HG03039 (cell line): ENCODE measurements around the gene SCAMP2.
"Not testable (repeated sequence)": the region's sequence is repeated elsewhere in the genome, so short reads cannot be mapped to it uniquely, and the experiment has no call there.

Experiments
- ATAC-seq: cut with Tn5 transposase; IDR thresholded peaks from one replicate; pipeline ENCODE4 v1.9.1; 2021; ENCODE audit warnings: mild to moderate bottlenecking, moderate library complexity; ENCODE audit not compliant: unreplicated experiment

Gene SCAMP2

DNA sequence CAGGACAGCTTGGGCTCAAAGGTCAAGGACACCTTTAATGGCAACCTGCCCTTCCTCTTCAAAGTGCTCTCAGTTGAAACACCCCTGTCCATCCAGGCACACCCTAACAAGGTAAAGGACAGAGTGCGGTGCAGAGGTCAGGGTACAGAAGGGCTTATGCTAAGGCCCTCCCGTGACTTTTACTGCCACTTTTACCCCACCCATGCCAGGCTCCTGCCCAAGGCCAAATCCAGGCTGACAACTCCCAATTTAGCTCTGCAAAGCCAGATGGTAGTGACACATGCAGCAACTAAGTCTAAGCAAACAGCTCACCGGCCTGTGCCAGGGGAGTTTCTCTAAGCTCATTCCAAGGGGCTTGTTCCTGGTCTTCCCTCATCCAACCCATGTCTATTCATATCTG lies 18.3 kb upstream of the SCAMP2 start:
- no peak for ATAC-seq

DNA sequence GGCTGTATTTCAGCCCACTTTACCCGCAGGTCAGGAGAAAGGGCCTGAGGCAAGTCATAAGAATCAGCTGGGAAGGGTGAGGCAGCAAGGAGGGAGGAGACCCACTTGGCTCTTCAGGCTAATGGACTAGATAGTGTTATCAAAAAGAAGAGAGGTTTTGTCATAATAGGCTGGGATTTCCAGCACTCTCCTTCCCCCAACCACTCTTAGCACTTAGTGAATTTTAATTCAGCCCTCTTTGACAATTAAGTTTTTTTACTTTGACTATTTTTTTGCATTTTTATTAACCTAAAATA lies 17.4 kb upstream of the SCAMP2 start:
- ATAC-seq: no peak

DNA sequence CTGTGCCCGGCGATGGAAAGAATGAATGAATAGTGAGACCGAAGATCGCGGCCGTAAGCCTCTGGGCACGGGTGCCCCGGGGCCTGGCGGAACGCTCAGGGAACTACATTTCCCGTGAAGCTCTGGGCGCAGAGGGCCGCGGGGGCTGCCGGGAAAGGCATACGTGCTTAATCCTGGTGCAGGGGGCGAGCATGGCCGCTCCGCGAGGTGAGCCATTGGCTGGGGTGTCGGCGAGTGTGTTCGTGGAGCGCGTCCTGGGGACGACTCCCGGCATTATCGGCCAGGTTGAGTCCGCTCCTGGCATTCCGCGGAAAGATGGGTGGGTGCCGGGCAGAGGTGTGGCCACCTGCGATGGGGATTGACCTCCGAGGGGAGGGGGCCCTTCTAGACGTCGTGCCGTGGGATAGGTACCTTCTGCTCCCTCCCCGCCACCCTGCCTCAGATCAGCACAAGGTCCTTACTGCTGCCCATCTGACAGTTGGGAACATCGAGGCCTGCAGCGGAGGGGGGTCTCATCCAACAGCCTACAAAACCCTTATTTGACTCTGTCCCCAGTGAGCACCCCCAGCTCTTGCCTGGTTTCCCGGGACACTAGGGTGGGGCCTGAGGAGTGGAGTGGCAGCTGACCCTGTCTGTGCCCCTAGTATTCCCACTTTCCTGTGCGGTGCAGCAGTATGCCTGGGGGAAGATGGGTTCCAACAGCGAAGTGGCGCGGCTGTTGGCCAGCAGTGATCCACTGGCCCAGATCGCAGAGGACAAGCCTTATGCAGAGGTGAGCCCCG lies 16.9 kb upstream of the SCAMP2 start, which contains the start of gene MPI:
Gene MPI, plus strand, starts transcription at position 160 of the 782 bp plus-strand sequence. Its CDS starts 32 bp downstream, at position 192.
- peak; percentile 55 for ATAC-seq

DNA sequence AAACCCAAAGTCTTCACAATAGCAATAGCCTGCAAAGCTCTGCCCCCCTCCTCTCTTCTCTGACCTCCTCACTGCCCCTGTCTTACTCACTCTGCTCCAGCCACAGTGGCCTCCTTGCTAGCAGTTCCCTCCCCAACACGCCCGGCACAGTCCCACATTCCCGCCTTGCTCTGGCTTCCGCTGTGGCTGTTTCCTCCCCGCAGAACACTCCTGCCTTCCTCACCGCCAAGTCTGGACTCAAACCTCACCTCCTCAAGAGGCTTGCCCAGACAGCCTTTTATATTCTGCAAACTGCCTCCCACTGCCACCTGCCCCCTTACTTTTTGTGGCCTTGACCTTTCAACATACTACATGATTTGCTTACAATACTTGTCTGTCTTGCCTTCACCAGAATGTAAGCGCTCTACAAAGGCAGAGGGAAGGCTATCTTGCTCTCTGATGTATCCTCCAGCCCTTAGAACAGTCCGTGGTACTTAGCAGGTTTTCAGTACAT lies 16.3 kb upstream of the SCAMP2 start:
- ATAC-seq: peak; percentile 12

DNA sequence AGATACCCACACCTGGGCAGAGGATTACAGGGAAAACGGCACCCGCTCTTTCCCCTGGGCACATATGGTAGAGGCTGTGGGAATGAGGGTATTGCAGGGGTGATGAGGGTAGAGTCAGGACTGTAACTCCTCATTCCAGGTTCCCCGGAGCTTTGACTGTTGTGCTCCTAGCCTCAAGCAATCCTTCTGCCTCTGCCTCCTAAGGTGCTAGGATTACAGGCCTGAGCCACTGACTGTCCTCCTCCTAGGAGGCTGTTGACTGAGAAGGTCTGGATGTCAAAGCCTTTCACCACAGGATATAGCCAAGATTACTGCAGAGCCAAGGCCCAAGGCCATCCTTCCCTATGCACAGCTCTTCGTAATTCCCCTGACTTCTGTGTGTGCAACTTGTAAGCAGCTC lies 15.6 kb upstream of the SCAMP2 start:
- no peak for ATAC-seq

DNA sequence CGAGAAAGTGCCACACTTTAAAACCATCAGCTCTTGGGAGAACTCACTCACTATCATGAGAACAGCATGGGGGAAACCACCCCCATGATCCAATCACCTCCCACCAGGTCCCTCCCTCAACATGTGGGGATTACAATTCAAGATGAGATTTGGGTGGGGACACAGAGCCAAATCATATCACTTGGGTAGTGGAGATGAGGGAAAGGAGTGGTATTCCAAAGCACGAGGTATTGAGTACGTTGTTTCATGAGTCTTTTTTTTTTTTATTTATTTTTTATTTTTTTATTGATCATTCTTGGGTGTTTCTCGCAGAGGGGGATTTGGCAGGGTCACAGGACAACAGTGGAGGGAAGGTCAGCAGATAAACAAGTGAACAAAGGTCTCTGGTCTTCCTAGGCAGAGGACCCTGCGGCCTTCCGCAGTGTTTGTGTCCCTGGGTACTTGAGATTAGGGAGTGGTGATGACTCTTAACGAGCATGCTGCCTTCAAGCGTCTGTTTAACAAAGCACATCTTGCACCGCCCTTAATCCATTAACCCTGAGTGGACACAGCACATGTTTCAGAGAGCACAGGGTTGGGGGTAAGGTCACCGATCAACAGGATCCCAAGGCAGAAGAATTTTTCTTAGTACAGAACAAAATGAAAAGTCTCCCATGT lies 14.5 kb upstream of the SCAMP2 start:
- not testable (repeated sequence) for ATAC-seq

DNA sequence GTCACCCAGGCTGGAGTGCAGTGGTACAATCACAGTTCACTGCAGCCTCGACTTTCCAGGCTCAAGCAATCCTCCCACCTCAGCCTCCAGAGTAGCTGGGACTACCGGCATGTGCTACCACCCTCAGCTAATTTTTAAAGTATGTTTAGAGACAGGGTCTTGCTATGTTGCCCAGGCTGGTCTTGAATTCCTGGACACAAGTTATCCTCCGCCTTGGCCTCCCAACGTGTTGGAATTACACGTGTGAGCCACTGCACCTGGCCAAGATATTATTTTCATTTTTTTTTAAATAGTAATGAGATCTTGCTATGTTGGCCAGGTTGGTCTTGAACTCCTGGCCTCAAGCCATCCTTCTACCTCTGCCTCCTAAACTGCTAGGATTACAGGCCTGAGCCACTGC lies 12.3 kb upstream of the SCAMP2 start:
- ATAC-seq: no peak

DNA sequence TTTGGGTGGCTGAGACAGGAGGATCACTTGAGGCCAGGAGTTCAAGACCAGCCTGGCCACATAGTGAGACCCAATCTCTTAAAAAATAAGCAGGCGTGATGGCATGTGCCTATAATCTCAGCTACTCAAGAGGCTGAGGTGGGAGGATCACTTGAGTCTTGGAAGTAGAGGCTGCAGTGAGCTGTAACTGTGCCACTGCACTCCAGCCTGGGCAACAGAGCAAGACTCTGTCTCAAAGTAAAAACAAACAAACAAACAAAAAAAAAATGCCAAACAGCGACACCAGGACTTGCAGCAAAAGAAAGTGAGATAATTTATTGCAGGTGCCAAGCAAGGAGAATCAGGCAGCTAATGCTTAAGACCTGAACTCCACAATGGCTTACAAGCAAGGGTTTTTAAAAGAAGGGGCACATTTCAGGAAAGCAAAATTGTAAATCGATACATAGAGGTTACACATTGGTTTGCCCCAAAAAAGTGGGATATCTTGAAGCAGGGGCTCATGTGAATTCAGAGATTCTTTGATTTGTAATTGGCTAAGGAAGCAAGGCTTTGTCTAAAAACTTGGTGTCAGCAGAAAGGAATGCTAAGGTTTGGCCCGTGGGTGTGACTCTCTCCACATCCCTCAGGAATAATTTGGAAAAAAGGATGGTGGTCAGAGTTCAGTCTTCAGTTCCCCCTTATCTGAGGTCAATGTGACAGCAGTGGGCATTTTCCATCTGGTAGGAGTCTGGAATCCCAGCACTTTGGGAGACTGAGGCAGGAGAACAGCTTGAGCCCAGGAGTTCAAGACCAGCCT lies 11.5 kb upstream of the SCAMP2 start:
- ATAC-seq: no peak

DNA sequence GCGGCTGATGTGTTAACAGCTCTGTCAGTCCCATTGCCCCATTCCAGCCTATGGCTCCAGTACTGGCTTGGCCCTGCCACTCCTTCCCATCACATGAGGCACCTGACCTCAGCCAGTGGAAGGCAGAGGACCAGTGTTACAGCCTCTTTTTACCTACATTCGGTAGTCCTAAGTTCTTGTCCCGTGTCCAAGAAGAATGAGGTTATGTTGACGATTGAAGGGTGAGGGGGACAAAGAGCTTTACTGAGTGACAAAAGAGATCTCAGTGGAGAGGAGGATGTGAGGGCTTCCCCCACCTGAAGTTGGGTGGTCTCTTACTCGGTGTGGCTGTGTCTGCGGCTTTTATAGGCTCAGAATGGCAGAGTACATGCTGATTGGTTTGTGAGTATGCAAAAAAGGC lies 9.4 kb upstream of the SCAMP2 start:
- no peak for ATAC-seq

DNA sequence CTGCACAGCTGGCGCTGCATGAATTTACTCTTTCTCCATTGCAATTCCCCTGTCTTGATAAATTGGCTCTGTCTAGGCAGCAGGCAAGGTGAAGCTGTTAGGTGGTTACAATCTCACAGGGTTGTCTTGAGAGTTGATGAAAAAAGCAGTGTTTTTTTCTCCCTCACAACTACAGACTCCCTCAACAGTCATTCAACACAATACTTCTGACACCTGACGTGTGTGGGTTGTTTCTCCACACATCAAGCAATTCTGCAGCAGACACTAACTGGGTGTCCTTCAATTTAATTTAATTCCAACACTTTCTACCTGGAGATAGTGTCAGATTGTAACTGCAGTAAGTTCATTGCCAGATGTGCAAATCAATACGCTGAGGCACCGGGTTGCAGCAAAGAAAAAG lies 5.1 kb upstream of the SCAMP2 start:
- ATAC-seq: no peak

DNA sequence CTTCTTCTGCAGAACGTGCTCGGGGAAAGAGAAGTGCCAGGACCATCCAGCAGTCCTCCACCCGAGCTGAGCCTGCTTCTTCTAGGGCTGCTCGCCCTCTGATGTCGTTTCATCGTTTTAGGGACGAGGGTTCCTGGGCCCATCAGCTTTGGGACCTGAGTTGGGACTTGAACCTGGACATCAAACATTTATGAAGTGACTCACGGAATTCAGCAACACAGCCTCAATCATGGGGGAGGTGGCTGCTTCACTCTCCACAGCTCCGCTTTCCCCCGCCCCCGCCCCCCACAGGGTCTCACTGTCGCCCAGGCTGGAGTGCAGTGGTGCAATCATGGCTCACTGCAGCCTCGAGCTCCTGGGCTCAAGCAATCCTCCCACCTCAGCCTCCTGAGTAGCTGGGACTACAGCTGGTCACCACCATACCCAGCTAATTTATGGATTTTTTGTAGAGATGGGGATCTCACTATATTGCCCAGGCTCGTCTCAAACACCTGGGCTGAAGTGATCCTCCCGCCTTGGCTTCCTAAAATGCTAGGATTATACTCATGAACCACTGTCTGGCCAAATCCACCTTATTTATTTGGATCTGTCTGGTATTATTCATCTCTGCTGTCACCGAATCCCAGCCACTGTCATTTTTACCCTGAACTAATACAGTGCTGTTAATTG lies 725 bp upstream of the SCAMP2 start:
- no peak for ATAC-seq

DNA sequence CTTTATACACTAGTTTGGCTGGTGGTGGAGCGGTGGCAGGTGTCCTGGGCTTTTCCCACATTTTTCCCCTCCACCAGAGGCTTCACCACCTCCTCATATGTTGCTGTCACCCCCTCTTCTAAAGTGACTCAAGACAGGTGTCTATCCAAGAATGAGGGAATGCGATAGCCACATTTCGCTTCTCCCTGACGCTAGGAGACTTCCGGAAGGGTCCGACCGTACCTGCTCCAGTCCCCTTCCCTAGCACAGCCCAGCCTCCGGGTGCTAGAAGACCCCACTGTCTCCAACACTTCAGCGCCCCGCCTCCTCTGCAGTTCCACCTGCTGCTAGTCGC lies 496 bp downstream of the SCAMP2 start:
- no peak for ATAC-seq

DNA sequence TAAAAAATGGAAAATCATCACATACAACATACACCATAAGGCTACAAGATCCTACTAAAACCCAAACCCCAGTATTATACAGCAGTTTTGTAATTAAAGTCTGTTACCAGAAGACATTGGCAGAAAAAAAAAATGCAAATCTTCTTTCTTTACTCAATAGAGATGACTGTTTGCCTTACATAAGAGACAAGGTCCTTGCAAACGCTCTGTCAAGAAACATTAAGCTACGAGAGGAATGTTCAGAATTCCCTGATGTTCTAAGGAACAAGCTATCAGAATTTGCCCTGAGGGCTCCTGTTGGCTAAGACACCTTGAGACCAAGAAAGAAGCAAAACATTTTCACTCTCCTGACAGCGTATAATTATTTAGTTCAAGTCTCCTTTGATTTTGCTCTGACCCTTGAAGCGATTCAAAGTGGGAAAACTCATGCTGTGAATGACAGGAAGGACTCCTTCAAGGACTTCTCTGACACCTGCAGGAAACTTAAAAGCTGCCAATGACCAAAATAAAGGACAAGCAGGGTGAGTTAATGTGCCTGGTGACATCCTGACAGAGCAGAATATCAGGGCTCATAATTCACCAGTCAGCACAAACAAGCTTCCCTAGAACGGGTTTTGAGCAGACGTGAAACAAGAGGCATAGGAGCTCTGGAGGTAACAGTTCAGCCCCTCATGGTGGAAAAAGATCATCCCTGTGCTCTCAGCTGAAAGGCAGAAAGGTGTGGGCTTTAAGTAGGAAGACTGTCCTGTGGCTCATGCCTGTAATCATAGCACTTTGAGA lies 2.5 kb downstream of the SCAMP2 start:
- ATAC-seq: no peak

DNA sequence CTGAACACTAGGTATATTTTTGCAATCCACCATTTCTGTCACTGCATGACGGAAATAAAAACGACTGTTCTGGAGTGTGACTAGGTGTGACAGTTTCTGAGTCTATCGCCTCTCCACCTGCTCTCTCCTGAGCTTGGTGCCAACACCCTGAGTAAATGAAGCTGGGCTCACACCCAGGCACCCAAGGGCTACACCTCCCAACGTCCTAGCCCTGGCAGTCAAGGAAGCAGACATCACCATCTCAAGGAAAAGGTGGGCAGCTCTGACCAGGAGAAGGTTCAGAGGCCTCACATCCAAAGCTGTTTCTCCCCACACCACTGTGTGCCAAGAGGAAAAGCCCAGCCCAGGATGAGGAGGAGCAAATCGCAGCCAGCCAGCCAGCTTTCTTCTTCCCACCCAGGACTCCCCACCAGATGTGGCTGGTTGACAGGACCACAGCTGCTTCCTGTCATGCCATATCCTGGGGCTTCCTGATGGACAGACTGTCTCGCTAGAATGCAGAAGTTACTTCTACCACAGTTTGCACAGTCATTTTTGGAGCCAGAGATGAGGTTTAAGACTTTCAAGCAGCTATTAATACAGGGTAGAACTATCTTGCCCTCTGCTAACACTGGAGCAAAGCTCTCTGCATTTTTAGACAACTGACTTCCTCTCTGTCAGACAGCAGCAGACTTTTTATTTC lies 3.3 kb downstream of the SCAMP2 start:
- no peak for ATAC-seq

DNA sequence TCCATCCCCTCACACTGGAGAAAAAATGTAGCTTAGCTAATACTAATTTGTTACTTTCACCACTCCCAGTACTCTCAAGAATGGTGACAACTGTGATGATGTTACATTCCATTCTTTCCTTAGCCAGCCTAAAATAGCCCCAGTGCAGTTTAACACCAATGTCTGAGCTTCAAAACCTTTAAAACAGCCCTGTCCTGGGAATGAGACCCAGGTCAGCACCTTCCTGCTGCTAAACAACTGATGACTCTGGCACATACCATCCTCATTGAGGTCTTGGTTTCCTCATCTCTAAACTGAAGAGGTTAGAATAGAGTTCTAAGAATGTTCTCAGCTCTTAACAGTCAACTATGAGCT lies 3.8 kb downstream of the SCAMP2 start:
- ATAC-seq: no peak

DNA sequence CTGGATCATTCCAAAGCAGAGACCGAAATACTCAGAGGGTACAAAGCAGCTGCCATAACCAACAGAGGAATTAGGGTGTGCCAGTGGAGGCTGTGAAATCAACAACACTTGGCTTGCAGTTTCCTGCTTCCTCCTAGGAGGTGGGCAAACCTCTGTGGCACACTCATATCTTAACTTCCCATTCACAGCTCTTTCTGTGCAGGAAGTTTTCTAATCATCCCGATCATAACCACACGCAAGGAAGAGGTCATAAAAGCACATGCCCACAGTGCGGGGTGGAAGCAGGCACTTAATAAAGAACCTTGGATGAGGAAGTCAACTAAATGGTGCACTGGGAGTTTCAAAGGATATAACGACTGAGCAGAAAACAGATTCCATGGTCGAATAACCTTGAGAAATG lies 5.1 kb downstream of the SCAMP2 start:
- no peak for ATAC-seq

DNA sequence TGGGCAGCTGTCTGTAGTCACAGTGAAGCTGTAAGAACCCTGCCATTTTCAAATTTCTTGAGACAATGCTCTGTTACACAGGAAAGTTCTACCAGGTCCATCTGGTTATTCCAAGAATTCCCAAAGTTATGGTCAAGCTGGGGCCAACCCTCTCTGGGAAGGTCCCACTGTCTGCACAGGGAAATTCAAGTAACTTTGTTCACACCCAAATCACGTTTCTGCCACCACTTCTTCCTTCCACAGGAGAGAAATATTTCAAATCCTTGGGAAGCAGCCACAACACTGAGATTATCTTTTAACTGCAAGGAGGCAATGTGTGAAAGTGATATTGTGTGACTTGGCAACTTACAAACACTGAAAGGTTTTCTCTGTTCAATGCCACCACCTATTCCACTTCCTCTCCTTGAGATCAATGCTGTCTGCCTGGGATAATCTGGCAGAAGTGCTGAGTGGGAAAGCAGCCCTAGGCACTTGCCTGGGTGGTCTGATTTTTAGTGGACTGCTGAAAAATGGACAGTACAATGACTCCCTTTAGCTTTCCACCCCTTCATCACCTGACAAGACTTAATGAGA lies 5.6 kb downstream of the SCAMP2 start:
- ATAC-seq: no peak

DNA sequence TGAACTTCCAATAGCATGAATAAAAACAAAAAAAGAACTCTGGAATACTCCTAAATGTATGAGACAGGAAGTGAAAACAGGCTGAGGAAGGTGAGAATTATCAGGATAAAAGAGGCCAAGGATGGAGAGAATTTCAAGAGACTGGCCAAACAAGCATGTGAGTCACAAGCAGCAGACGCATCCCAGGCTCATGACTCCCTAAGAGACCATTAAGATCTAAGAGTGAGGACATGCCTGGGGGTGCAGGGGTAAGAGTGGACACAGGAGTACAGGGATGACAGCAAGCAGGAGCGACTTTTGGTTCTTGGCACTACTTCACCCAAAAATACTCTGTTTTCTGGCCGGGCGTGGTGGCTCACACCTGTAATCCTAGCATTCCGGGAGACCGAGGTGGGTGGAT lies 7.1 kb downstream of the SCAMP2 start:
- ATAC-seq: no peak

DNA sequence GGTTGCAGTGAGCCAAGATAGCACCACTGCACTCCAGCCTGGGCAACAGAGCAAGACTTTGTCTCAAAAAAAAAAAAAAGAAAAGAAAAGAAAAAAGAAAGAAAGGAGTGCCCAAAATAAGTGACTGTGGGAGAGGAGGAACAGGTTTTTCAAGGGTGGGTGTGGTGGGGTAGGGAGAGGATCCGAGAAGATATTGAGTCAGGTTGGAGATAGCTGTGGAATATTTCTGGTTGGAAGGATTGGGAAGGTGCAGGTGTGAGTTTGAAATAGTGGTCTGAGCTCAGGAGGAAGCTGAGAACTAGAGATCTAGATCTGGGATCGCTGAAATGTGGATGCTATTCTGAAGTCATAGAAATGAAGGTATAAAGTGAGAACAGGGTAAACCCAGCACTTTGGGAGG lies 7.8 kb downstream of the SCAMP2 start:
- ATAC-seq: no peak

DNA sequence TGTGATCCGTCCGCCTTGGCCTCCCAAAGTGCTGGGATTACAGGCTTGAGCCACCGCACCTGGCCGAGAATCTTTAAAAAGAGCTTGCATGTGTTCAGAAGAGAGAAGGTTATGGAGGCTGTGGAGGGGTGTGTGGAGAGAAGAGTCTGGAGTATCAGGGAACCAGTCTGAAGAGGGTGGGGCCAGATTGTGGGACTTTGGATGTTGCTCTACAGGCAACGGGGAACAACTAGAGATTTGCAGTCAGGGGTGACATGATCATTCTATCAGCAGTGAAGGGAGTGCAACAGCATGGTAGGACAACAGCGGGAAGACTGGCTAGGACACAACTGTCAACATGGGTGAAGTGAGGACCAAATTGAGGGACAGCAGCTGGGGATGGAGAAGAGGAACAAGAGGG lies 8.9 kb downstream of the SCAMP2 start:
- no peak for ATAC-seq
